PFSK-1 (cell line): ENCODE results near the gene ATPAF1.

Source experiments
- POLR2AphosphoS5 ChIP-seq: IDR thresholded peaks from 2 replicates; pipeline ENCODE4 v1.6.1; 2012; ENCODE audit warnings: low read depth, mild to moderate bottlenecking, control low read depth, low read length, moderate library complexity
- REST ChIP-seq, 2 experiments: IDR thresholded peaks; 2 replicates each; pipeline versions ENCODE4 v1.6.1 to v1.8.0; 2011 to 2012; ENCODE audit warnings: low read depth in 2 of 2, low read length in 2 of 2, control low read depth in 1 of 2, inconsistent platforms in 1 of 2, mild to moderate bottlenecking in 1 of 2, moderate library complexity in 1 of 2; ENCODE audit not compliant: insufficient read depth in 1 of 2
- TAF1 ChIP-seq: IDR thresholded peaks from 2 replicates; pipeline ENCODE4 v1.6.1; 2012; ENCODE audit warnings: low read length, control low read depth, borderline replicate concordance; ENCODE audit not compliant: insufficient read depth

- no peak for TF ChIP-seq POLR2AphosphoS5
- no peak for TF ChIP-seq REST (IDR thresholded peaks at IDR 0.05; ENCODE audit: insufficient read depth in 1 of 2, low read depth in 2 of 2, low read length in 2 of 2)
- no peak for TF ChIP-seq TAF1
Measured at GRCh38 chr1:46601257-46602007, 66.7 kb downstream of the ATPAF1 start.
